ENCODE data around the gene ZC3H8. TPM values are rescaled to one million over a fixed set of nuclear protein-coding genes. Genes with fewer than 3 reads are reported as not detected.
"Not testable (repeated sequence)": the region's sequence is repeated elsewhere in the genome, so short reads cannot be mapped to it uniquely, and the experiment has no call there.

The ZC3H8 gene
- total and polyA plus RNA-seq, 8 donors = 3.9 to 117 (median 8.2) TPM

GRCh38 chr2:112220186-112220585 lies 34.7 kb downstream of the ZC3H8 start:
- peaks cover 0 to 5% (median 0%) of the 10 kb centered on the region in 4 donors for H3K9me3 ChIP-seq
- DNase-seq = no peak
- peaks cover 0 to 20% (median 13%) of the 10 kb centered on the region in 4 donors for H3K36me3 ChIP-seq
- no peak overlapping the region for H3K4me3 ChIP-seq
- intact Hi-C loops (cut with DNase I; ENCODE audit: low total_unique reads) = no loop called here
- no peaks in the 10 kb centered on the region for H3K27me3 ChIP-seq
- 94 to 100% (median 99%) methylated on average over 3 of the region's 3 CpGs for WGBS, 5 donors
- no peak for TF ChIP-seq EP300 (IDR thresholded peaks at IDR 0.05)
- no peak for TF ChIP-seq CTCF (IDR thresholded peaks at IDR 0.05)
- no peak for TF ChIP-seq POLR2A (IDR thresholded peaks at IDR 0.05)
- no peak for TF ChIP-seq POLR2AphosphoS5 (IDR thresholded peaks at IDR 0.05)
- no peaks in the 10 kb centered on the region for H3K4me1 ChIP-seq
- no peak overlapping the region for H3K27ac ChIP-seq

GRCh38 chr2:112217854-112218253 lies 37.0 kb downstream of the ZC3H8 start:
- intact Hi-C loops (cut with DNase I; ENCODE audit: low total_unique reads) = no loop called here
- Histone ChIP-seq H3K9me3 (peaks cover 0 to 5% (median 0%) of the 10 kb centered on the region in 4 donors), H3K27me3 (no peaks in the 10 kb centered on the region), H3K36me3 (peaks cover 5 to 26% (median 25%) of the 10 kb centered on the region in 4 donors), H3K27ac (no peak overlapping the region), H3K4me1 (no peaks in the 10 kb centered on the region), H3K4me3 (no peak overlapping the region)
- no peak for DNase-seq
- TF ChIP-seq POLR2A (IDR thresholded peaks at IDR 0.05) = no peak
- no peak for TF ChIP-seq CTCF (IDR thresholded peaks at IDR 0.05)
- no peak for TF ChIP-seq POLR2AphosphoS5 (IDR thresholded peaks at IDR 0.05)
- no peak for TF ChIP-seq EP300 (IDR thresholded peaks at IDR 0.05)

GRCh38 chr2:112216167-112216566 lies 38.7 kb downstream of the ZC3H8 start:
- H3K27ac ChIP-seq = no peak overlapping the region
- TF ChIP-seq POLR2A (IDR thresholded peaks at IDR 0.05) (no peak), CTCF (IDR thresholded peaks at IDR 0.05) (peak in 1 of 7 experiments; percentile 3)
- H3K4me3 ChIP-seq = no peak overlapping the region
- peak in 1 of 2 donors; percentile 11 for DNase-seq
- peaks cover 0 to 5% (median 0%) of the 10 kb centered on the region in 4 donors for H3K9me3 ChIP-seq
- H3K4me1 ChIP-seq = no peaks in the 10 kb centered on the region
- 88 to 97% (median 95%) methylated on average over 3 of the region's 3 CpGs for WGBS, 5 donors
- intact Hi-C loops (cut with DNase I; ENCODE audit: low total_unique reads) = no loop called here
- peaks cover 5 to 38% (median 23%) of the 10 kb centered on the region in 4 donors for H3K36me3 ChIP-seq
- no peaks in the 10 kb centered on the region for H3K27me3 ChIP-seq

- H3K4me1 ChIP-seq; H3K4me3 ChIP-seq; H3K27ac ChIP-seq; intact Hi-C loops (cut with DNase I; ENCODE audit: low total_unique reads); H3K27me3 ChIP-seq; DNase-seq: not testable (repeated sequence)
- Histone ChIP-seq H3K9me3 (peaks cover 0 to 23% (median 18%) of the 10 kb centered on the region in 4 donors), H3K36me3 (peaks cover 0 to 13% (median 3%) of the 10 kb centered on the region in 4 donors)
- 77 to 90% (median 88%) methylated on average over 3 of the region's 3 CpGs for WGBS, 5 donors
These were observed 46.9 kb downstream of the ZC3H8 start for GRCh38 chr2:112207905-112208304.

- WGBS, 5 donors = 92 to 98% (median 95%) methylated on average over 2 of the region's 2 CpGs
- H3K27me3 ChIP-seq = no peaks in the 10 kb centered on the region
- no peaks in the 10 kb centered on the region for H3K36me3 ChIP-seq
- TF ChIP-seq EP300 (IDR thresholded peaks at IDR 0.05) (no peak), CTCF (IDR thresholded peaks at IDR 0.05) (no peak), POLR2AphosphoS5 (IDR thresholded peaks at IDR 0.05) (no peak), POLR2A (IDR thresholded peaks at IDR 0.05) (no peak)
- intact Hi-C loops (cut with DNase I; ENCODE audit: low total_unique reads) = no loop called here
- no peaks in the 10 kb centered on the region for H3K4me1 ChIP-seq
- H3K9me3 ChIP-seq = peaks cover 0 to 24% (median 18%) of the 10 kb centered on the region in 4 donors
- H3K27ac ChIP-seq = no peak overlapping the region
- DNase-seq = no peak
- no peak overlapping the region for H3K4me3 ChIP-seq
These were observed 50.4 kb downstream of the ZC3H8 start for GRCh38 chr2:112204411-112204810.

Data from stomach (tissue), 9 donors.